Measurements from ENCODE around the gene TAS2R10. TPM values are rescaled to one million over a fixed set of nuclear protein-coding genes. Genes with fewer than 3 reads are reported as not detected.

TAS2R10 gene
- total RNA-seq, 6 experiments from 2014 or later, result 0.37 to 0.65 (median 0.39) TPM; not detected in 3

- DNase-seq (no peak), ATAC-seq (no peak)
- H3K4me1 ChIP-seq, result no peaks in the 10 kb centered on the region
- H3K27ac ChIP-seq, result no peak overlapping the region
- H3K9me3 ChIP-seq, result no peaks in the 10 kb centered on the region
- no peaks in the 10 kb centered on the region for H3K36me3 ChIP-seq
- intact Hi-C loops (cut with DNase I), result no loop called here
- H3K27me3 ChIP-seq, result no peaks in the 10 kb centered on the region
- WGBS (ENCODE audit: insufficient coverage, low coverage, low lambda C conversion rate, missing lambda C conversion rate), result 56% methylated on average over 2 of the region's 2 CpGs
- H3K4me3 ChIP-seq, result no peak overlapping the region
- no peak for TF ChIP-seq POLR2A (IDR thresholded peaks at IDR 0.05)
- TF ChIP-seq, protein P1, sequence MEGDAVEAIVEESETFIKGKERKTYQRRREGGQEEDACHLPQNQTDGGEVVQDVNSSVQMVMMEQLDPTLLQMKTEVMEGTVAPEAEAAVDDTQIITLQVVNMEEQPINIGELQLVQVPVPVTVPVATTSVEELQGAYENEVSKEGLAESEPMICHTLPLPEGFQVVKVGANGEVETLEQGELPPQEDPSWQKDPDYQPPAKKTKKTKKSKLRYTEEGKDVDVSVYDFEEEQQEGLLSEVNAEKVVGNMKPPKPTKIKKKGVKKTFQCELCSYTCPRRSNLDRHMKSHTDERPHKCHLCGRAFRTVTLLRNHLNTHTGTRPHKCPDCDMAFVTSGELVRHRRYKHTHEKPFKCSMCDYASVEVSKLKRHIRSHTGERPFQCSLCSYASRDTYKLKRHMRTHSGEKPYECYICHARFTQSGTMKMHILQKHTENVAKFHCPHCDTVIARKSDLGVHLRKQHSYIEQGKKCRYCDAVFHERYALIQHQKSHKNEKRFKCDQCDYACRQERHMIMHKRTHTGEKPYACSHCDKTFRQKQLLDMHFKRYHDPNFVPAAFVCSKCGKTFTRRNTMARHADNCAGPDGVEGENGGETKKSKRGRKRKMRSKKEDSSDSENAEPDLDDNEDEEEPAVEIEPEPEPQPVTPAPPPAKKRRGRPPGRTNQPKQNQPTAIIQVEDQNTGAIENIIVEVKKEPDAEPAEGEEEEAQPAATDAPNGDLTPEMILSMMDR (IDR thresholded peaks at IDR 0.05), result no peak
These were observed 35.2 kb upstream of the TAS2R10 start for GRCh38 chr12:10861366-10861765.

- Histone ChIP-seq H3K9me3 (no peaks in the 10 kb centered on the region), H3K27me3 (no peaks in the 10 kb centered on the region), H3K4me1 (no peaks in the 10 kb centered on the region), H3K4me3 (no peak overlapping the region), H3K27ac (no peak overlapping the region), H3K36me3 (no peaks in the 10 kb centered on the region)
- DNase-seq (no peak), ATAC-seq (no peak)
- intact Hi-C loops (cut with DNase I), result no loop called here
- no peak for TF ChIP-seq POLR2A (IDR thresholded peaks at IDR 0.05)
- TF ChIP-seq, protein P1 (IDR thresholded peaks at IDR 0.05), result no peak
- no CpG with 5 or more reads among the region's 2 CpGs for WGBS (ENCODE audit: insufficient coverage, low coverage, low lambda C conversion rate, missing lambda C conversion rate)
These were observed 29.6 kb upstream of the TAS2R10 start for GRCh38 chr12:10855807-10856206.

GRCh38 chr12:10853776-10854175, 27.6 kb upstream of the TAS2R10 start:
- DNase-seq, result no peak
- intact Hi-C loops (cut with DNase I), result no loop called here

DNA sequence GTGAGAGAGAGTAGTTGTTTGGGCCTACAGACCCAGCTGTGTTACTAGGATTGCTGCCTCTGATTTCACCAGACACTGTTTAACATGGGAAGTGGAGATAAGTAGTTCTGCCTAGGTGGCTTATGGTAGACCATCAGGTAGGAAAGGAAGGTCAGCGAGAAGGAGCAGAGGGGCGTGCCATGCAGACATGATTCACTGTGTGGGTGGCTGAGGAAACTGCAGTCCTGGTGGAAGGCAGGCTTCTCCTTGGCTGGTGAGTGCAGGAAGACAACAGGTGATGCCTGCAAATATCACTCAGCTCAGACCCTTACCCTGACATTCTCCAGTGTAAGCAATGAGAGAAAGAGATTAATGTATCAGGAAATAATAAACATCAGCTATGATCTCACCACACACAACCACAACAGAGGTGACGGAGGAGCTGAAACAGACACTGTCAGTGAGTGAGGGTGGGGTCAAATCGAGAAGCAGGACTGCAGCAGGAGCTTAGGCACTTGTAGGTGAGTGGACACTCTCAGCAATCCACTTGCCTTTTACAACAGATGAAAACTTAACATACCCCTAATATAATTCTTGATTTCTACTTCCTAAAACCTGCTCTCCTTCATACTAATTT, 25.2 kb upstream of the TAS2R10 start:
- Histone ChIP-seq H3K27ac (no peak overlapping the region), H3K27me3 (no peaks in the 10 kb centered on the region), H3K36me3 (no peaks in the 10 kb centered on the region), H3K4me1 (no peaks in the 10 kb centered on the region), H3K9me3 (no peaks in the 10 kb centered on the region), H3K4me3 (no peak overlapping the region)
- TF ChIP-seq, protein P1 (IDR thresholded peaks at IDR 0.05), result no peak
- no peak for TF ChIP-seq POLR2A (IDR thresholded peaks at IDR 0.05)
- DNase-seq, result no peak
- ATAC-seq, result no peak
- intact Hi-C loops (cut with DNase I), result no loop called here
- WGBS (ENCODE audit: insufficient coverage, low coverage, low lambda C conversion rate, missing lambda C conversion rate), result 100% methylated on average over 4 of the region's 4 CpGs

More at GRCh38 chr12:10853776-10854175, 27.6 kb upstream of the TAS2R10 start:
- ATAC-seq, result no peak
- Histone ChIP-seq H3K36me3 (no peaks in the 10 kb centered on the region), H3K4me3 (no peak overlapping the region), H3K9me3 (no peaks in the 10 kb centered on the region), H3K27me3 (no peaks in the 10 kb centered on the region), H3K27ac (no peak overlapping the region), H3K4me1 (no peaks in the 10 kb centered on the region)
- WGBS (ENCODE audit: insufficient coverage, low coverage, low lambda C conversion rate, missing lambda C conversion rate), result no CpG with 5 or more reads among the region's 2 CpGs
- TF ChIP-seq, protein P1 (IDR thresholded peaks at IDR 0.05), result no peak
- no peak for TF ChIP-seq POLR2A (IDR thresholded peaks at IDR 0.05)
